ENCODE data around the gene INF2. TPM values are rescaled to one million over a fixed set of nuclear protein-coding genes. Genes with fewer than 3 reads are reported as not detected.

INF2 gene
- total RNA-seq, 6 experiments from 2014 or later = 47.5 to 98.2 (median 71.4) TPM

GRCh38 chr14:104685216-104685997 lies 4.0 kb upstream of the INF2 start:
- H3K4me1 ChIP-seq = peaks cover 0 to 36% (median 27%) of the 10 kb centered on the region in 4 donors
- no peak overlapping the region for H3K4me3 ChIP-seq
- intact Hi-C loops (cut with DNase I) = no loop called here
- ATAC-seq (no peak), DNase-seq (peak in 1 of 3 donors; percentile 13)
- no peaks in the 10 kb centered on the region for H3K36me3 ChIP-seq
- H3K9me3 ChIP-seq = no peaks in the 10 kb centered on the region
- no peaks in the 10 kb centered on the region for H3K27me3 ChIP-seq
- 90% methylated on average over 2 of the region's 4 CpGs for WGBS (ENCODE audit: insufficient coverage, low coverage, low lambda C conversion rate, missing lambda C conversion rate)
- H3K27ac ChIP-seq = no peak overlapping the region
- TF ChIP-seq POLR2A (IDR thresholded peaks at IDR 0.05) (no peak), CTCF (IDR thresholded peaks at IDR 0.05) (no peak)

- WGBS (ENCODE audit: insufficient coverage, low coverage, low lambda C conversion rate, missing lambda C conversion rate) = 89% methylated on average over 2 of the region's 2 CpGs
- intact Hi-C loops (cut with DNase I) = no loop called here
Measured at GRCh38 chr14:104685998-104686610, 3.3 kb upstream of the INF2 start.

GRCh38 chr14:104686624-104687517 lies 2.5 kb upstream of the INF2 start:
- Histone ChIP-seq H3K27ac (no peak overlapping the region), H3K4me1 (peaks cover 0 to 34% (median 20%) of the 10 kb centered on the region in 4 donors), H3K4me3 (no peak overlapping the region), H3K9me3 (no peaks in the 10 kb centered on the region), H3K36me3 (no peaks in the 10 kb centered on the region), H3K27me3 (no peaks in the 10 kb centered on the region)
- TF ChIP-seq CTCF (IDR thresholded peaks at IDR 0.05) (no peak), POLR2A (IDR thresholded peaks at IDR 0.05) (no peak)
- intact Hi-C loops (cut with DNase I) = no loop called here
- ATAC-seq (no peak), DNase-seq (peak in 1 of 3 donors; percentile 24)
- WGBS (ENCODE audit: insufficient coverage, low coverage, low lambda C conversion rate, missing lambda C conversion rate) = 50% methylated on average over 1 of the region's 20 CpGs

More at GRCh38 chr14:104685998-104686610, 3.3 kb upstream of the INF2 start:
- H3K27me3 ChIP-seq = no peaks in the 10 kb centered on the region
- H3K4me1 ChIP-seq = peaks cover 0 to 36% (median 23%) of the 10 kb centered on the region in 4 donors
- DNase-seq = no peak
- TF ChIP-seq CTCF (IDR thresholded peaks at IDR 0.05) (no peak), POLR2A (IDR thresholded peaks at IDR 0.05) (no peak)
- no peak overlapping the region for H3K27ac ChIP-seq
- H3K36me3 ChIP-seq = no peaks in the 10 kb centered on the region
- no peak overlapping the region for H3K4me3 ChIP-seq
- no peaks in the 10 kb centered on the region for H3K9me3 ChIP-seq
- ATAC-seq = no peak

Measured in right lobe of liver (tissue), 6 donors.